GM18873 (cell line): ENCODE measurements around the gene GAGE12H.
"Not testable (repeated sequence)": the region's sequence is repeated elsewhere in the genome, so short reads cannot be mapped to it uniquely, and the experiment has no call there.

Experiments
- ATAC-seq: cut with Tn5 transposase; IDR thresholded peaks from one replicate; pipeline ENCODE4 v1.9.1; 2021; ENCODE audit warnings: mild to moderate bottlenecking, moderate library complexity, moderate number of reproducible peaks; ENCODE audit not compliant: unreplicated experiment, low FRiP score

GAGE12H gene, protein sequence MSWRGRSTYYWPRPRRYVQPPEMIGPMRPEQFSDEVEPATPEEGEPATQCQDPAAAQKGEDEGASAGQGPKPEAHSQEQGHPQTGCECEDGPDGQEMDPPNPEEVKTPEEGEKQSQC

DNA sequence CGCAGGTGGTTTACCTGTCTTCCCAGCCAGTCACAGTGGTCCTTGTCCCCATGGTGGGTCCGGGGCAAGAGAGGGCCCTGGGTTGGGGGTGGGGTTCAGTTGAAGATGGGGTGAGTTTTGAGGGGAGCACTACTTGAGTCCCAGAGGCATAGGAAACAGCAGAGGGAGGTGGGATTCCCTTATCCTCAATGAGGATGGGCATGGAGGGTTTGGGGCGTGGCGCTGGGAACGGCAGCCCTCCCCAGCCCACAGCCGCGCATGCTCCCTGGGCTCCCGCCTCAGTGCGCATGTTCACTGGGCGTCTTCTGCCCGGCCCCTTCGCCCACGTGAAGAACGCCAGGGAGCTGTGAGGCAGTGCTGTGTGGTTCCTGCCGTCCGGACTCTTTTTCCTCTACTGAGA lies at the start of gene GAGE12H:
TSS of gene GAGE12H (plus strand) at position 301 of the 400 bp plus-strand sequence. CDS start 1,155 bp downstream, outside the sequence.
- ATAC-seq: not testable (repeated sequence)

DNA sequence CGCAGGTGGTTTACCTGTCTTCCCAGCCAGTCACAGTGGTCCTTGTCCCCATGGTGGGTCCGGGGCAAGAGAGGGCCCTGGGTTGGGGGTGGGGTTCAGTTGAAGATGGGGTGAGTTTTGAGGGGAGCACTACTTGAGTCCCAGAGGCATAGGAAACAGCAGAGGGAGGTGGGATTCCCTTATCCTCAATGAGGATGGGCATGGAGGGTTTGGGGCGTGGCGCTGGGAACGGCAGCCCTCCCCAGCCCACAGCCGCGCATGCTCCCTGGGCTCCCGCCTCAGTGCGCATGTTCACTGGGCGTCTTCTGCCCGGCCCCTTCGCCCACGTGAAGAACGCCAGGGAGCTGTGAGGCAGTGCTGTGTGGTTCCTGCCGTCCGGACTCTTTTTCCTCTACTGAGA lies 47.9 kb upstream of the GAGE12H start, which contains the start of gene GAGE12C:
TSS of gene GAGE12C (plus strand) at position 301 of the 400 bp plus-strand sequence. CDS start 1,155 bp downstream, outside the sequence.
- not testable (repeated sequence) for ATAC-seq

DNA sequence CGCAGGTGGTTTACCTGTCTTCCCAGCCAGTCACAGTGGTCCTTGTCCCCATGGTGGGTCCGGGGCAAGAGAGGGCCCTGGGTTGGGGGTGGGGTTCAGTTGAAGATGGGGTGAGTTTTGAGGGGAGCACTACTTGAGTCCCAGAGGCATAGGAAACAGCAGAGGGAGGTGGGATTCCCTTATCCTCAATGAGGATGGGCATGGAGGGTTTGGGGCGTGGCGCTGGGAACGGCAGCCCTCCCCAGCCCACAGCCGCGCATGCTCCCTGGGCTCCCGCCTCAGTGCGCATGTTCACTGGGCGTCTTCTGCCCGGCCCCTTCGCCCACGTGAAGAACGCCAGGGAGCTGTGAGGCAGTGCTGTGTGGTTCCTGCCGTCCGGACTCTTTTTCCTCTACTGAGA lies 38.3 kb upstream of the GAGE12H start, which contains the start of gene GAGE12D:
TSS of gene GAGE12D (plus strand) at position 301 of the 400 bp plus-strand sequence. CDS start 1,155 bp downstream, outside the sequence.
- not testable (repeated sequence) for ATAC-seq

DNA sequence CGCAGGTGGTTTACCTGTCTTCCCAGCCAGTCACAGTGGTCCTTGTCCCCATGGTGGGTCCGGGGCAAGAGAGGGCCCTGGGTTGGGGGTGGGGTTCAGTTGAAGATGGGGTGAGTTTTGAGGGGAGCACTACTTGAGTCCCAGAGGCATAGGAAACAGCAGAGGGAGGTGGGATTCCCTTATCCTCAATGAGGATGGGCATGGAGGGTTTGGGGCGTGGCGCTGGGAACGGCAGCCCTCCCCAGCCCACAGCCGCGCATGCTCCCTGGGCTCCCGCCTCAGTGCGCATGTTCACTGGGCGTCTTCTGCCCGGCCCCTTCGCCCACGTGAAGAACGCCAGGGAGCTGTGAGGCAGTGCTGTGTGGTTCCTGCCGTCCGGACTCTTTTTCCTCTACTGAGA lies 28.8 kb upstream of the GAGE12H start, which contains the start of gene GAGE12E:
TSS of gene GAGE12E (plus strand) at position 301 of the 400 bp plus-strand sequence. CDS start 1,155 bp downstream, outside the sequence.
- ATAC-seq: not testable (repeated sequence)

DNA sequence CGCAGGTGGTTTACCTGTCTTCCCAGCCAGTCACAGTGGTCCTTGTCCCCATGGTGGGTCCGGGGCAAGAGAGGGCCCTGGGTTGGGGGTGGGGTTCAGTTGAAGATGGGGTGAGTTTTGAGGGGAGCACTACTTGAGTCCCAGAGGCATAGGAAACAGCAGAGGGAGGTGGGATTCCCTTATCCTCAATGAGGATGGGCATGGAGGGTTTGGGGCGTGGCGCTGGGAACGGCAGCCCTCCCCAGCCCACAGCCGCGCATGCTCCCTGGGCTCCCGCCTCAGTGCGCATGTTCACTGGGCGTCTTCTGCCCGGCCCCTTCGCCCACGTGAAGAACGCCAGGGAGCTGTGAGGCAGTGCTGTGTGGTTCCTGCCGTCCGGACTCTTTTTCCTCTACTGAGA lies 19.2 kb upstream of the GAGE12H start, which contains the start of gene GAGE12F:
TSS of gene GAGE12F (plus strand) at position 301 of the 400 bp plus-strand sequence. CDS start 1,155 bp downstream, outside the sequence.
- ATAC-seq: not testable (repeated sequence)

DNA sequence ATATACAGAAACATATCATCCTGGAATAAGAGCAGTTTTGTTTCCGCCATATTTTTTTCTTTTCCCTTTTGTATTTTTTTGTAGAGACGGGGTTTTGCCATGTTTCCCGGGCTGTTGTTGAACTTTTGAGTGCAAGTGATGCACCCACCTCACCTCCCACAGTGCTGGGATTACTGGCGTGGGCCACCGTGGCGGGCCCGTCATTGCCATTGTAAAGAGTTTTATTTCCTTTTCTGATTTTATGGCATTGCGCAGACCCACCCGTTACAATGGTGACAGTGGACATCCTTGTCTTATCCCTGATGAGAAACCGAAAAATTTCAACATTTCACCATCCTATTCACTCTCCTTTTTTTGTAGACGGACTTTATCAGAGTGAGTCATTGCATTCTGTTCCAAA lies 11.0 kb upstream of the GAGE12H start:
- ATAC-seq: not testable (repeated sequence)

DNA sequence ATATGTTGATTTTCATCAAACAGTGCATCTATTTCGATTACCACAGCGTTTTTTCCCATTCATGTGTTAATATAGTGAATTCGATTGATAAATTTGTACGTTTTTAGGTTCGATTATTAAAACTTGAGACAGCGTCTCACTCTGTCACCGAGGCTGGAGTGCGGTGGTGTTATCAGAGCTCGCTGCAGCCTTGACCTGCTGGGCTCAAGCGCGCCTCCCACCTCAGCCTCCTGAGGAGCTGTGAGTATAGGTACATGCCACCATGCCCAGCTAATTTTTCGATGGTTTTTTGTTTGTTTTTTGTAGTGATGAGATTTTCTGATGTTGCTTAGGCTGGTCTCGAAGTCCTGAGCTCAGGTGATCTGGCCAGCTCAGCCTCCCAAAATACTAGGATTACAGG lies 10.6 kb upstream of the GAGE12H start:
- ATAC-seq: not testable (repeated sequence)

DNA sequence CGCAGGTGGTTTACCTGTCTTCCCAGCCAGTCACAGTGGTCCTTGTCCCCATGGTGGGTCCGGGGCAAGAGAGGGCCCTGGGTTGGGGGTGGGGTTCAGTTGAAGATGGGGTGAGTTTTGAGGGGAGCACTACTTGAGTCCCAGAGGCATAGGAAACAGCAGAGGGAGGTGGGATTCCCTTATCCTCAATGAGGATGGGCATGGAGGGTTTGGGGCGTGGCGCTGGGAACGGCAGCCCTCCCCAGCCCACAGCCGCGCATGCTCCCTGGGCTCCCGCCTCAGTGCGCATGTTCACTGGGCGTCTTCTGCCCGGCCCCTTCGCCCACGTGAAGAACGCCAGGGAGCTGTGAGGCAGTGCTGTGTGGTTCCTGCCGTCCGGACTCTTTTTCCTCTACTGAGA lies 9.6 kb upstream of the GAGE12H start, which contains the start of gene GAGE12G:
TSS of gene GAGE12G (plus strand) at position 301 of the 400 bp plus-strand sequence. CDS start 1,155 bp downstream, outside the sequence.
- not testable (repeated sequence) for ATAC-seq

DNA sequence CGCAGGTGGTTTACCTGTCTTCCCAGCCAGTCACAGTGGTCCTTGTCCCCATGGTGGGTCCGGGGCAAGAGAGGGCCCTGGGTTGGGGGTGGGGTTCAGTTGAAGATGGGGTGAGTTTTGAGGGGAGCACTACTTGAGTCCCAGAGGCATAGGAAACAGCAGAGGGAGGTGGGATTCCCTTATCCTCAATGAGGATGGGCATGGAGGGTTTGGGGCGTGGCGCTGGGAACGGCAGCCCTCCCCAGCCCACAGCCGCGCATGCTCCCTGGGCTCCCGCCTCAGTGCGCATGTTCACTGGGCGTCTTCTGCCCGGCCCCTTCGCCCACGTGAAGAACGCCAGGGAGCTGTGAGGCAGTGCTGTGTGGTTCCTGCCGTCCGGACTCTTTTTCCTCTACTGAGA lies 9.4 kb downstream of the GAGE12H start, which contains the start of gene GAGE2A:
TSS of gene GAGE2A (plus strand) at position 301 of the 400 bp plus-strand sequence. CDS start 1,155 bp downstream, outside the sequence.
- not testable (repeated sequence) for ATAC-seq

DNA sequence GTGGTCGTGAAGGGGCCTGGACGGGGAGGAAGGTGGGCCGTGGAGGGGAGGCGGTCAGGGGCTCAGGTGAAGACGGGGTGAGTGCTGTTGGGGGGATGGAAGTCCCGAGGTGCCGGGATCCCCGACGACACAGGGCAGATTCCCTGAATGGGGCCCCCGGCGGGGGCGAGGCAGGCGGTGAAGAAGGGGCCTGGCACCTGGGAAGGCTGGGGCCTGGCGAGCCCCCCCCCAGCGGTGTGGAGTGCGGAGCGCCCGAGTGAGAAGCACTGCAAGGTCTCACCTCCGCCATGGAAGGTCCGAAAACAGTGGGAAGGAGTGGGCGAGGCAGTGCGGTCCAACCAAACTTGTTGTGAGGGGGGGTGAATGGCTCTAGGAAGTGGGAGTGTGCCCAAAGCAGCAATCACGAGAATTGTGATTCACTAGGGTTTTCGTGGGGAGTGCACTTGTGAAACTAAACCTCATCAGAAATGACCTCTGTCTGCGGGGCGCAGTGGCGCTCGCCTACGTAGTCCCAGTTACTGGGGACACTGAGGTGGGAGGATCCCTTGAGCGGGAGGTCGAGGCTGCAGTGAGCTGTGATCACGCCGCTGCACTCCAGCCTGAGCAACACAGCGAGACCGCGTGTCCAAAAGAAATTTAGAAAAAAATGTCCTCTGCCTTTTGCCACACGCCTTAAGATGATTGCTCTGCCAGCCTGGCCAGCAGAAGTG lies 10.2 kb downstream of the GAGE12H start:
- ATAC-seq: not testable (repeated sequence)

DNA sequence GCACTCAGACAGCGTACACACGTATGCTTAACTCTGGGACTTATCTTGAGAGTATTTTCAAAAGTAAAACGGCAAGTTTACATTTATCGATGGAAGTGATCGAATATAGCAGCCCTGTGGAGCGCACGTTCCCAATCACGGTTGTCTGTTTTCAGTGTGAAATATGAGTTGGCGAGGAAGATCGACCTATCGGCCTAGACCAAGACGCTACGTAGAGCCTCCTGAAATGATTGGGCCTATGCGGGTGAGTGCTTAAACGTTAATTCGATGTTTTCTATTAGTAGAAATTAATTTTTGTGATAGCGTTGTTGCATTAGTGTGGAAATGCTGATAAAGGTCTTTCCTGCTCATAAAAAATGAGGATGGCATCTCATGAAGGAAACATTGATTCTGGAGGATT lies 10.7 kb downstream of the GAGE12H start:
- ATAC-seq: not testable (repeated sequence)

DNA sequence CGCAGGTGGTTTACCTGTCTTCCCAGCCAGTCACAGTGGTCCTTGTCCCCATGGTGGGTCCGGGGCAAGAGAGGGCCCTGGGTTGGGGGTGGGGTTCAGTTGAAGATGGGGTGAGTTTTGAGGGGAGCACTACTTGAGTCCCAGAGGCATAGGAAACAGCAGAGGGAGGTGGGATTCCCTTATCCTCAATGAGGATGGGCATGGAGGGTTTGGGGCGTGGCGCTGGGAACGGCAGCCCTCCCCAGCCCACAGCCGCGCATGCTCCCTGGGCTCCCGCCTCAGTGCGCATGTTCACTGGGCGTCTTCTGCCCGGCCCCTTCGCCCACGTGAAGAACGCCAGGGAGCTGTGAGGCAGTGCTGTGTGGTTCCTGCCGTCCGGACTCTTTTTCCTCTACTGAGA lies 19.0 kb downstream of the GAGE12H start, which contains the start of gene GAGE1:
TSS of gene GAGE1 (plus strand) at position 301 of the 400 bp plus-strand sequence. CDS start 1,155 bp downstream, outside the sequence.
- ATAC-seq: not testable (repeated sequence)

DNA sequence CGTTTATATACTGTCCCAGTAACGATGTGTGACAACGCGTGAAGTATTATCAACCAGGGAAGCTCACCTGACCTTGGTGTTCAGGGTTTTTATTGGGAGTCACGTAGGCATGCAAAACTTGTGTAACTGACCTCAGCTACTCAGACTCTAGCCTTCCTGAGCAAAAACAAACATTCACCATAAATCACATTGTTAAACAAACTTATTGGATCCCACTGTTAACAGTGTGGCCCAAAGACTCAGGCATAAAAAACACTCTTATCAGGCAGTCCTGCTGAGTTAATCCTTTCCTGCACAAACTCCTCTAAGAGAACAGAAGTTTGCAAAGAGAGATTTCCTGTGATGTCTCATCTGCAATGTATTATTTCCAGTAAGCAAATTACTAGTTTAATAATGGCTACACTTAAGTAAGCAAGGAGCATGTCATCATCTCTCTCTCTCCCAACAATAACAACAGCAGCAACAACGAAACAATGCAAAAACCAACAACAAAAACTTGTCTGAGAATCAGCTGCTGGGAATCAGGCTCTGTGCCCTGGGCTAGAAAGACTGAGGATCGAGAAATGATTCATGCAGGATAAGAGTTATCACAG lies 31.1 kb downstream of the GAGE12H start:
- no peak for ATAC-seq

DNA sequence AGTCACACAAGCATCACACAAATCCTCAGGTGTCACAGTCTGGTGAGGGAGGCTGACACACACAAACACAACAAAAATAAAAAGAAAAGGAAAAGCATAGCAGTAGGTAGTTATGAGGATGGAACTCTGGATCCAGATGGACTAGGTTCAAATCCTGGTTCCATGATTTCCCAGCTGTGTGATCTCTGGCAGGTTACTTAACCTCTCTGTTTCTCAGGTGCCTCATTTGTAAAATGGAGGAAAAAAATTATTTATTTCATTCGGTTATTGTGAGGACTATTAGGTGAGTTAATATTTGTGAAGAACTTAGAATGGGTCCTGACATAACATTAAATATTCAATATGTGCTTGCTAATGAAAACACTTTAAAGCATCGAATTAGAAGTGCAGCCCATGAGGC lies 38.8 kb downstream of the GAGE12H start:
- ATAC-seq: no peak

DNA sequence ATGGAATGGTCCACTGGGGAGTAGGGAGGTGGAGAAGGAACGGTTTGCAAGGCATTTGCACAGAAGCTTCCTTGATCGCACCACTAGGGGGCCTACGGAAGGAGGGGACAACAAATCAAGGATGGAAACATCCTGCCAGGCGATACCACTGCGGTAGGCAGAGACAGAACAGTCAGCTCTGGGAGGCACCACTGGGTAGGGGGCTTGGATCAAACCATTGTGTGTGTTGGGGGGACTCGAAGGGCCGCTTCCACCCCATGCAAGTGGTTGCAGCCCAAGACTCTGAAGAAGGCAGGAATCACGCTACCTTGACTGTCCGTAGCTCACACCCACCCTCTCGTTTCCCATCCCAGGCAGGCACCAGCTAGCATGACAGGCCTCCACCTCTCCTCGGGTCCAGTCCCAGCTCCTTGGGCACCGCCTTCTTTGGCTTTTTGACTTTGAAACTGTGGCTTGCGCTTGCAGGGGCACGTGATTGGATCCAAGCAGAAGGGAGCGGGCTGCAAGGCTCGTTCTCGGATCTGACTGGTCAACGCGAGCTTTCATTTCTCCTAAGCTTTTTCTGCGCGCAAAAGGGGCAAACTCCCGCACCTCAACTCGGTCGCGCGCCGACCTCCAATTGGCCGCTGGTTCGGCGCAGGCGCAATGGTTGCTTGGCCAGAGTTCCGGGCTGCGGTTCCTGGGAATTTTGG lies 47.5 kb downstream of the GAGE12H start:
- ATAC-seq: no peak
